GM15510 (cell line): ENCODE results near the gene HNF1A.

ENCODE experiments used
- POLR2A ChIP-seq: IDR thresholded peaks from 3 replicates; pipeline ENCODE4 v1.6.1; 2011; ENCODE audit warnings: borderline replicate concordance; ENCODE audit not compliant: insufficient read length; ENCODE audit errors: extremely low read depth

HNF1A gene

DNA sequence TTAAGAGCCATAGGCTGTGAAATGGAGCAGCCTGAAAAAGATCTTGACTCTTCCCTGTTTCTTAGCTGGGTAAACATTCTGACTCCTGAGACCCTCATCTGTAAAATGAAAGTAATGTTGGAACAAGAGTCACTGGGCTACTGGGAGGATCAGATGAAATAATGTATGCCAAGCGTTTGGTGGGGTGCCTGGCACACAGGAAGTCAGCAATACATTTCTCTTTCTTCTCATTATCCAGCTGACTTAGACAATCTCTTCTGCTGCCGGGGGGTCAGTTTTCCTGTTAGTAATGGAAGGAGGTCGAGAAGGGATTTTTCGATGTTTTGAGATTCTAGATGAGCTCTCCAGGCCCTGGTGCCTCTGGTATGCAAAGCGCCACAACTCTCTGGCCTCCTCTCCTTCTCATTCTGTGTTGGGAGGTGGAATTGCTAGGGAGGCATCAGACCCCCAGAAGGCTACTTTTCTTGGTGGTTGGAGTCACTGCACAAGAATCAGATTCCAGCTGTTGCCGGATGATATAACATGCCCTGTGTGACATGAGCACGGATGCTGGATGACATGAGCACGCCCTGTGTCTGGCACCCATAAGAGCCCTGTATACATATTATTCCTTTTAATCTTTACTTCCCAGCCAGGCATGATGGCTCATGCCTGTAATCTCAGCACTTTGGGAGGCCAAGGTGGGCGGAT is 56.4 kb downstream of the HNF1A start:
- TF ChIP-seq POLR2A, result no peak

DNA sequence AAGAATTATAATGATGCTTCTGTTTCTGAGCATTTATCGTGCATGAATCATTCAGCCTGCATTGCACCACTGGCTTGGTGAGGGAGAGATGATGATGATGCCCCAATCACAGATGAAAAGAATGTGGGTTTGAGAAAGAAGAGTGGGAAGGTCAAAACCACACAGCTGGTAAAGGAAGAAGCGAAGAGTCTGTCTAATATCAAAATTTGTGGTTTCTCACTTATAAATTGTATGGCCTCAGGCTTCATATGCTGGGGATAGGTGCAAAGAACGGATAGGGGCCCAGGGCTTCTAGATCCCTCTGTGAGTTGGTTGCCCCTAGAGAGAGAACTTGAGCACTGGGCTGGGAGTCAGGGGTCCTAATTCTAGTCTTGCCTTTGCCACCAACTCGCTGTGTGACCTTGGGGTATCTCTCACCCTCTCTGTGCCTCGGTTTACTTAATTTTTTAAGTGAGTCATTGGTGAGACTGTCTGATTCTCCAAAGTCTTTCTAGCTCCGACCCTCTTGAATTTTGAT is 58.5 kb downstream of the HNF1A start:
- TF ChIP-seq POLR2A, result no peak

DNA sequence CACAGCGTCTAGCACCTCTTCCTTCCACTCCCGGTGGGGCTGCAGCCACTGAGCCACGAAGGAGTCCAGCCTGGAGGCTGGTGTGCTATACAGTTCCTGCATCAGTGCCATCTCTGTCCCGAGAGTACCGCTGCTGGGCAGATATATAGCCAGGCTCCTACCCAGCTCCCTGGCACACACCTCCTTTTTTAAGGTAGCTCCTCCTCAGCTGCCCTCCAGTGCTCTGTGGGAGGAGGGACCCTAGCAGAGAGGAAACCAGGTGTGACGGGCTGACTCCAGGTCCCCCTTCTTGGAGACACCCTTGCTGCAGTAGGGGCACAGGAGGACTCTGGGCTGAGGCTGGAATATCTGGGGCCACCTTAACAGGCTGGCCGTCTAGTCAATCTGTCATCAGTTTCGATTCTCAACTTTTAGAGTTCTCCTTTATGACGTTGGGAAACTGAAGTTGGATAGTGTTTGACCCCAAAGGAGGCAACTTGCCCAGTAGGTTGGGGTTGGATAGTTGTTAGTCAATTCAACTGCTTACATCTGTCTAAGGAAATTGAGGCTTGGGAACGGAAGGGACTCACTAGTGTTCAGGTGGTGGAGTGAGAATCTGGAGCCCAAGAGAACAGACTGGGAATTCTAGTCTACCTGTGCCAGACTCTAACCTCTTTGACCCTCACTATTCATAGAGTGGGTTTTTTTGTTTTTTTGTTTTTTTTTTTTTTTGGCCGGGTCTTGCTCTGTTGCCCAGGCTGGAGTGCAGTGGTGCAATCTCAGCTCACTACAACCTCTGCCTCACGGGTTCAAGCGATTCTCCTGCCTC is 60.7 kb downstream of the HNF1A start, which contains the start of gene OASL:
Gene OASL (minus strand): TSS at position 386 of the 808 bp plus-strand sequence. CDS start 275 bp downstream, at position 111.
- peak; percentile 78 for TF ChIP-seq POLR2A

DNA sequence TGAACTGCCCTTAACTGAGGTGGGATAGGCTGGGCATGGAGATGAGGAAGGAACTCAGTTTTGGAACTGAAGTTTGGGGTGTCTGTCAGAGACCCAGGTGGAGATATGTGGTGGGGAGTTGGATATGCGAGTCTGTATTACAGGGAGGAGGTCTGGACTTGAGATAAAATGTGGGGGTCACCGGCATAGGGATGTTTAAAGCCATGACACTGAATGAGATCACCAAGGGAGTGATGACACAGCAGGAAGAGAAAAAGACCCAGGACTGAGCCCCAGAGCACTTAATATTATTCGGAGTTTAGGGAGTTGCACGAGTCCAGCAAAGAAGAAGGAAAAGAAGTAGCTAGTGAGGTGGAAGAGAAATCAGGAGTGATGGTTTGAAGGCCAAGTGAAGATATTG is 64.7 kb downstream of the HNF1A start:
- no peak for TF ChIP-seq POLR2A

DNA sequence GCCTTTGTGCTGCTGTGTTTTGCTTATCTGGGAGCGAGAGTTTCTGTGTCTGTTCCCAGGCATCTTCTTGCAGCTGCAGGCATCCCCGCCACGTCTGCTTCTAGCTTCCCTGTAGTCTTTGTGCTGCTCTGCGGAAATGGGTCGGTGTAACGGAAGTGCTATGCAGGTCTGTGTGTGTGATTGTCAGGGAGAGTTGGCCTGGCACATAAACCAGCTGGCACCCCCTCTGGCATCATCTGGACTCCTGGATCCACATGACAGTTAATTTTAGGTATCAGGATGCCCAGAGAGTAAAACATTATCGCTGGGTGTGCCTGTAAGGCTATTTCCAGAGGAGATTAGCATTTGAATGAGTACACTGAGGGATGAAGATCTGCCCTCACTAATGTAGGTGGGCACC is 70.1 kb downstream of the HNF1A start:
- no peak for TF ChIP-seq POLR2A

DNA sequence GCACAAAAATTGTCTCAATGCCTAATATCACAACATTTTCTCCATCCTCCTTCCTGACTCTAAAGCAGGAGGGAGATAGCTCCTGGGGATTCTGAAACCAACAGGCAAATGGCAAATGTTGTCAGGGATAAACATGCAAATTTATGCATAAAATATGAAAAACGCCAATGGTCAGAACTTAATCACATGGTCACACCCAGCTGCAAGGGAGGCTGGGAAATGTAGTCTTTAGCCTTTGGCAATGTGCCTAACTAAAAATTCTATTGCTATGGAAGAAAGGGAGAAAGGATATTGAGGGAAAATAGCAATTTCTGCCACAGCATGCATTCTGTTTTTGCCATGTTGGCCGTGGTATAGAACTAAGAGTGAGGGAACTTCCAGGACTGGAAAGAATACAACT is 72.4 kb downstream of the HNF1A start:
- TF ChIP-seq POLR2A, result no peak
